HUES6 (cell line): Measurements from ENCODE around the gene GPR15LG.

ENCODE experiments used
- H3K27ac ChIP-seq: 2 replicates; pipeline ENCODE4 v1.7.0; 2013; ENCODE audit warnings: low read depth, mild to moderate bottlenecking, low read length, inconsistent platforms
- H3K27me3 ChIP-seq: 2 replicates; pipeline ENCODE4 v1.6.1; 2013; ENCODE audit warnings: low read length; ENCODE audit not compliant: control insufficient read depth, insufficient read depth
- H3K36me3 ChIP-seq: 2 replicates; pipeline ENCODE4 v1.6.1; 2013; ENCODE audit warnings: low read length; ENCODE audit not compliant: control insufficient read depth, insufficient read depth
- H3K4me1 ChIP-seq: 2 replicates; pipeline ENCODE4 v1.6.1; 2013; ENCODE audit warnings: low read length; ENCODE audit not compliant: control insufficient read depth, insufficient read depth
- H3K4me3 ChIP-seq: 2 replicates; pipeline ENCODE4 v1.5.1; 2013; ENCODE audit warnings: low read depth, low read length
- H3K9ac ChIP-seq: one replicate; pipeline ENCODE4 v1.6.1; 2013; ENCODE audit warnings: mild to moderate bottlenecking, low read length
- H3K9me3 ChIP-seq: 2 replicates; pipeline ENCODE4 v1.6.1; 2013; ENCODE audit warnings: low read depth, low read length; ENCODE audit not compliant: control insufficient read depth, insufficient read depth

Gene GPR15LG

GRCh38 chr10:84216834-84217233 lies 43.2 kb downstream of the GPR15LG start:
- Histone ChIP-seq H3K36me3 (no peaks in the 10 kb centered on the region), H3K27ac (no peak overlapping the region), H3K4me1 (no peaks in the 10 kb centered on the region), H3K9ac (no peak overlapping the region), H3K27me3 (no peaks in the 10 kb centered on the region), H3K4me3 (no peak overlapping the region), H3K9me3 (no peaks in the 10 kb centered on the region)

- Histone ChIP-seq H3K4me1 (no peaks in the 10 kb centered on the region), H3K9ac (no peak overlapping the region), H3K36me3 (no peaks in the 10 kb centered on the region), H3K9me3 (no peaks in the 10 kb centered on the region), H3K4me3 (no peak overlapping the region), H3K27me3 (no peaks in the 10 kb centered on the region), H3K27ac (no peak overlapping the region)
Observed at GRCh38 chr10:84217746-84218145, 44.1 kb downstream of the GPR15LG start.

GRCh38 chr10:84221916-84222315 lies 48.3 kb downstream of the GPR15LG start:
- H3K27ac ChIP-seq = no peak overlapping the region
- H3K4me3 ChIP-seq = no peak overlapping the region
- H3K9me3 ChIP-seq = no peaks in the 10 kb centered on the region
- H3K36me3 ChIP-seq = no peaks in the 10 kb centered on the region
- H3K4me1 ChIP-seq = no peaks in the 10 kb centered on the region
- no peak overlapping the region for H3K9ac ChIP-seq
- no peaks in the 10 kb centered on the region; the same call in 1 of the 2 replicates for H3K27me3 ChIP-seq

GRCh38 chr10:84224411-84225028 lies 50.9 kb downstream of the GPR15LG start:
- Histone ChIP-seq H3K27me3 (peaks cover 3% of the 10 kb centered on the region; the same call in 1 of the 2 replicates), H3K36me3 (no peaks in the 10 kb centered on the region), H3K9me3 (no peaks in the 10 kb centered on the region), H3K27ac (no peak overlapping the region), H3K4me1 (no peaks in the 10 kb centered on the region), H3K4me3 (no peak overlapping the region), H3K9ac (no peak overlapping the region)

GRCh38 chr10:84225427-84226173 lies 52.0 kb downstream of the GPR15LG start, which contains the start of gene LRIT2:
Gene LRIT2, minus strand, starts transcription at chr10:84225544. Its CDS starts 24 bp downstream, at chr10:84225520.
- Histone ChIP-seq H3K4me3 (no peak within 1 kb of the TSS), H3K27ac (no peak within 1 kb of the TSS), H3K9me3 (no peaks in the 10 kb centered on the region), H3K27me3 (peaks cover 3% of the 10 kb centered on the region; the same call in 1 of the 2 replicates), H3K9ac (no peak within 1 kb of the TSS), H3K36me3 (no peaks in the 10 kb centered on the region), H3K4me1 (no peaks in the 10 kb centered on the region)

- H3K4me3 ChIP-seq = no peak overlapping the region
- H3K4me1 ChIP-seq = no peaks in the 10 kb centered on the region
- H3K9ac ChIP-seq = no peak overlapping the region
- no peak overlapping the region for H3K27ac ChIP-seq
- H3K9me3 ChIP-seq = no peaks in the 10 kb centered on the region
- H3K27me3 ChIP-seq = peaks cover 3% of the 10 kb centered on the region; the same call in 1 of the 2 replicates
- no peaks in the 10 kb centered on the region for H3K36me3 ChIP-seq
Observed at GRCh38 chr10:84226616-84227015, 53.0 kb downstream of the GPR15LG start.

- Histone ChIP-seq H3K9me3 (no peaks in the 10 kb centered on the region), H3K4me1 (no peaks in the 10 kb centered on the region), H3K36me3 (no peaks in the 10 kb centered on the region), H3K9ac (no peak overlapping the region), H3K4me3 (no peak overlapping the region), H3K27ac (no peak overlapping the region), H3K27me3 (peaks cover 3% of the 10 kb centered on the region; the same call in 1 of the 2 replicates)
Observed at GRCh38 chr10:84227810-84228209, 54.2 kb downstream of the GPR15LG start.

- H3K27me3 ChIP-seq = peaks cover 3% of the 10 kb centered on the region; the same call in 1 of the 2 replicates
- no peak overlapping the region for H3K4me3 ChIP-seq
Observed at GRCh38 chr10:84230359-84230758, 56.8 kb downstream of the GPR15LG start.

GRCh38 chr10:84232376-84232775 lies 58.8 kb downstream of the GPR15LG start:
- peaks cover 5% of the 10 kb centered on the region; the same call in 1 of the 2 replicates for H3K27me3 ChIP-seq
- no peak overlapping the region for H3K27ac ChIP-seq
- no peak overlapping the region for H3K4me3 ChIP-seq
- no peaks in the 10 kb centered on the region for H3K9me3 ChIP-seq
- H3K36me3 ChIP-seq = no peaks in the 10 kb centered on the region
- H3K4me1 ChIP-seq = no peaks in the 10 kb centered on the region
- no peak overlapping the region for H3K9ac ChIP-seq

More at GRCh38 chr10:84230359-84230758, 56.8 kb downstream of the GPR15LG start:
- Histone ChIP-seq H3K9ac (no peak overlapping the region), H3K36me3 (no peaks in the 10 kb centered on the region), H3K27ac (no peak overlapping the region), H3K9me3 (no peaks in the 10 kb centered on the region), H3K4me1 (no peaks in the 10 kb centered on the region)

GRCh38 chr10:84233940-84234339 lies 60.3 kb downstream of the GPR15LG start:
- H3K36me3 ChIP-seq = no peaks in the 10 kb centered on the region
- H3K4me3 ChIP-seq = no peak overlapping the region
- no peaks in the 10 kb centered on the region for H3K9me3 ChIP-seq
- no peak overlapping the region for H3K27ac ChIP-seq
- no peaks in the 10 kb centered on the region for H3K4me1 ChIP-seq
- H3K9ac ChIP-seq = no peak overlapping the region
- peaks cover 13% of the 10 kb centered on the region for H3K27me3 ChIP-seq

- Histone ChIP-seq H3K9me3 (no peaks in the 10 kb centered on the region), H3K4me1 (no peaks in the 10 kb centered on the region), H3K4me3 (no peak overlapping the region), H3K27ac (no peak overlapping the region), H3K36me3 (no peaks in the 10 kb centered on the region), H3K9ac (no peak overlapping the region), H3K27me3 (peaks cover 18% of the 10 kb centered on the region)
Observed at GRCh38 chr10:84234479-84234878, 60.9 kb downstream of the GPR15LG start.
